ENCODE data around the gene HP1BP3. TPM values are rescaled to one million over a fixed set of nuclear protein-coding genes. Genes with fewer than 3 reads are reported as not detected.

Gene HP1BP3
- total RNA-seq, 1 experiment from 2014 or later = 283 TPM

GRCh38 chr1:20693623-20694022 lies 93.5 kb downstream of the HP1BP3 start:
- no peak for DNase-seq (ENCODE audit: low read depth)

Other genes with a start within 250 kb of the HP1BP3 start
- gene FAM43B, start 234.7 kb downstream of the HP1BP3 start, total RNA-seq (2014; rRNA removed; shearing (Covaris generic)) = 0.10 TPM in 1 of 2 replicates, not detected in the other
- 23.9 and 24.9 TPM in 2 replicates for gene CDA, start 198.2 kb downstream of the HP1BP3 start, total RNA-seq (2014; rRNA removed; shearing (Covaris generic))
- gene PINK1, start 153.8 kb downstream of the HP1BP3 start, total RNA-seq (2014; rRNA removed; shearing (Covaris generic)) = 52.0 and 57.2 TPM in 2 replicates
- gene DDOST, start 125.9 kb downstream of the HP1BP3 start, total RNA-seq (2014; rRNA removed; shearing (Covaris generic)) = 456 and 523 TPM in 2 replicates
- gene KIF17, start 69.3 kb downstream of the HP1BP3 start, total RNA-seq (2014; rRNA removed; shearing (Covaris generic)) = not detected in 2 replicates
- gene SH2D5, start 54.6 kb downstream of the HP1BP3 start, total RNA-seq (2014; rRNA removed; shearing (Covaris generic)) = 0.20 and 0.24 TPM in 2 replicates

Data from RPMI7951 (cell line).